ENCODE data around the gene CILP2. TPM values are rescaled to one million over a fixed set of nuclear protein-coding genes. Genes with fewer than 3 reads are reported as not detected.

CILP2 gene
- polyA plus RNA-seq, 1 of the 3 experiments (the other 2 are of a cell fraction), result 1.9 TPM

GRCh38 chr19:19502808-19503602, 35.1 kb upstream of the CILP2 start:
- DNase-seq, result no peak
- WGBS (ENCODE audit: low lambda C conversion rate), result 93% methylated on average over 17 of the region's 18 CpGs
- H3K27ac ChIP-seq (ENCODE audit: low read depth in 2 of 2, low read length in 1 of 2), result no peak overlapping the region
- H4K20me1 ChIP-seq (ENCODE audit: insufficient read depth), result no peaks in the 10 kb centered on the region
- H3K9me2 ChIP-seq, result no peaks in the 10 kb centered on the region
- no peak overlapping the region for H3K9ac ChIP-seq
- no peak overlapping the region for H3K4me2 ChIP-seq
- no peaks in the 10 kb centered on the region for H3K27me3 ChIP-seq (ENCODE audit: insufficient read depth)
- peaks cover 9 to 75% of the 10 kb centered on the region in 2 experiments for H3K36me3 ChIP-seq (replicated peaks in 1 of 2; ENCODE audit: control insufficient read depth in 1 of 2, insufficient read depth in 2 of 2, low read length in 1 of 2)
- no peaks in the 10 kb centered on the region for H3K9me3 ChIP-seq
- CTCF ChIA-PET, result no interaction called here
- no peaks in the 10 kb centered on the region for H3F3A ChIP-seq (replicated peaks; ENCODE audit: insufficient read depth)
- no peak overlapping the region for H2AFZ ChIP-seq (ENCODE audit: low read depth)
- POLR2A ChIA-PET, result no interaction called here
- H3K4me1 ChIP-seq (ENCODE audit: control insufficient read depth in 1 of 2, insufficient read depth in 2 of 2, low read depth in 1 of 2, low read length in 1 of 2), result no peaks in the 10 kb centered on the region
- H3K79me2 ChIP-seq (ENCODE audit: insufficient read depth), result no peaks in the 10 kb centered on the region
- H3K4me3 ChIP-seq (ENCODE audit: low read depth in 2 of 2, low read length in 1 of 2), result no peak overlapping the region
- TF ChIP-seq, protein P1, sequence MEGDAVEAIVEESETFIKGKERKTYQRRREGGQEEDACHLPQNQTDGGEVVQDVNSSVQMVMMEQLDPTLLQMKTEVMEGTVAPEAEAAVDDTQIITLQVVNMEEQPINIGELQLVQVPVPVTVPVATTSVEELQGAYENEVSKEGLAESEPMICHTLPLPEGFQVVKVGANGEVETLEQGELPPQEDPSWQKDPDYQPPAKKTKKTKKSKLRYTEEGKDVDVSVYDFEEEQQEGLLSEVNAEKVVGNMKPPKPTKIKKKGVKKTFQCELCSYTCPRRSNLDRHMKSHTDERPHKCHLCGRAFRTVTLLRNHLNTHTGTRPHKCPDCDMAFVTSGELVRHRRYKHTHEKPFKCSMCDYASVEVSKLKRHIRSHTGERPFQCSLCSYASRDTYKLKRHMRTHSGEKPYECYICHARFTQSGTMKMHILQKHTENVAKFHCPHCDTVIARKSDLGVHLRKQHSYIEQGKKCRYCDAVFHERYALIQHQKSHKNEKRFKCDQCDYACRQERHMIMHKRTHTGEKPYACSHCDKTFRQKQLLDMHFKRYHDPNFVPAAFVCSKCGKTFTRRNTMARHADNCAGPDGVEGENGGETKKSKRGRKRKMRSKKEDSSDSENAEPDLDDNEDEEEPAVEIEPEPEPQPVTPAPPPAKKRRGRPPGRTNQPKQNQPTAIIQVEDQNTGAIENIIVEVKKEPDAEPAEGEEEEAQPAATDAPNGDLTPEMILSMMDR (IDR thresholded peaks at IDR 0.05), result no peak
- TF ChIP-seq RFX5 (IDR thresholded peaks at IDR 0.05; ENCODE audit: low read length) (no peak), POLR2AphosphoS5 (IDR thresholded peaks at IDR 0.05; ENCODE audit: low read depth, low read length) (no peak), RXRA (IDR thresholded peaks at IDR 0.05; ENCODE audit: borderline replicate concordance, low read depth) (no peak), RAD21 (IDR thresholded peaks at IDR 0.05; ENCODE audit: low read length) (no peak), EZH2phosphoT487 (IDR thresholded peaks at IDR 0.05; ENCODE audit: borderline replicate concordance, low read depth) (no peak), YY1 (IDR thresholded peaks at IDR 0.05; ENCODE audit: low read depth) (no peak), NFIC (IDR thresholded peaks at IDR 0.05; ENCODE audit: borderline replicate concordance) (no peak), MXI1 (IDR thresholded peaks at IDR 0.05; ENCODE audit: low read depth, low read length) (no peak), FOXM1 (IDR thresholded peaks at IDR 0.05; ENCODE audit: low read depth) (no peak), MEF2A (IDR thresholded peaks at IDR 0.05; ENCODE audit: borderline replicate concordance, low read depth) (no peak)
- TF ChIP-seq, protein P2, sequence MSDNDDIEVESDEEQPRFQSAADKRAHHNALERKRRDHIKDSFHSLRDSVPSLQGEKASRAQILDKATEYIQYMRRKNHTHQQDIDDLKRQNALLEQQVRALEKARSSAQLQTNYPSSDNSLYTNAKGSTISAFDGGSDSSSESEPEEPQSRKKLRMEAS (IDR thresholded peaks at IDR 0.05; ENCODE audit: low read depth), result no peak

DNA sequence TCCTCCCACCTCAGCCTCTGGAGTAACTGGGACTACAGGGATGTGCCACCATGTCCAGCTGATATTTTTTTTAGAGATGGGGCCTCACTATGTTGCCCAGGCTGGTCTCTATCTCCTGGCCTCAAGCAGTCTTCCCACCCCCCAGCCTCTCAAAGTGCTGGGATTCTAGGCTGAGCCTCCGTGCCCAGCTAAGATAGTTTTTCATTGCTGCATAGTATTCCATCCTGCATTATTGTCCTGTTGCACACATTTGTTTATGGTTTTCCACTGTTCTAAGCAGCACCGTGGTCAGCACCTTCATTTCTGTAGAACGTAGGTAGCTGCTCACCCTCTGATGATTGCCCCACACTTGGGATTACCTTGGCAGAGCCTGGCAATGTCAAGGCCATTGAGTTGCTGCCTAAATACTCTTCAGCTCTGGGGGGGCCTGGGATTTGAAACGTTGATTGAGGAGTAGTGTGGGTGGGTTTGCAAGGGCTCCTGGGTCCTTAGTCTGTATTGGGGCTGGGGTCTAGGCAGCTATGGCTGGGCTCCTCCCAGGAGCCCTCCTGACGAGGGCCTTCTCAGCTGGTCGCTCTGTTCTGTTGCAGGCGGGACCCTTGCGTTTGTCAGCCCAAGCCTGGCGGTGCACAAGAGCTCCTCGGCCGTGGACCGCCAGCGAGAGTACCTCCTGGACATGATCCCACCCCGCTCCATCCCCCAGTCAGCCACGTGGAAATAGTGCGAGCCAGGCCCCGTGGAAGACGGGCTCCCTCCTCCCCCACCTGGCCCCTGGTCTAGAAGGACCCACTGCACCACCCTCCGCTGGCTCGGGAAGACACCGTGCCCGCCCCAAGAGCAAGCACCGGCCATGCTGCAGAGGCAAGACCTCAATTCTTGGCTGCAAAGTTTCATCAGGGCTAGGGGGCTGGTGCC, 33.1 kb upstream of the CILP2 start:
- 91% methylated on average over 14 of the region's 23 CpGs for WGBS (ENCODE audit: low lambda C conversion rate)
- no peak for DNase-seq
- Histone ChIP-seq H3K79me2 (ENCODE audit: insufficient read depth) (no peaks in the 10 kb centered on the region), H3K9ac (no peak overlapping the region), H3K27ac (ENCODE audit: low read depth in 2 of 2, low read length in 1 of 2) (no peak overlapping the region), H3K36me3 (replicated peaks in 1 of 2; ENCODE audit: control insufficient read depth in 1 of 2, insufficient read depth in 2 of 2, low read length in 1 of 2) (peaks cover 14 to 64% of the 10 kb centered on the region in 2 experiments), H3K27me3 (ENCODE audit: insufficient read depth) (no peaks in the 10 kb centered on the region), H3K4me3 (ENCODE audit: low read depth in 2 of 2, low read length in 1 of 2) (no peak overlapping the region), H3F3A (replicated peaks; ENCODE audit: insufficient read depth) (no peaks in the 10 kb centered on the region), H3K4me2 (no peak overlapping the region), H3K9me3 (no peaks in the 10 kb centered on the region), H4K20me1 (ENCODE audit: insufficient read depth) (no peaks in the 10 kb centered on the region), H2AFZ (ENCODE audit: low read depth) (no peak overlapping the region), H3K9me2 (no peaks in the 10 kb centered on the region), H3K4me1 (ENCODE audit: control insufficient read depth in 1 of 2, insufficient read depth in 2 of 2, low read depth in 1 of 2, low read length in 1 of 2) (no peaks in the 10 kb centered on the region)
- POLR2A ChIA-PET, result interaction anchor here (1.3 kb wide), 1 partner anchor 11 kb away, joined by 5 read pairs; the partner anchor contains the start of gene NDUFA13
- CTCF ChIA-PET, result interaction anchor here (0.9 to 1.7 kb wide), 2 partner anchors 12 to 15 kb away, joined by 3 to 9 read pairs; no protein-coding TSS in a partner anchor
- TF ChIP-seq NRF1 (IDR thresholded peaks at IDR 0.05; ENCODE audit: low read depth, low read length) (no peak), YY1 (IDR thresholded peaks at IDR 0.05; ENCODE audit: low read depth) (no peak), SMC3 (IDR thresholded peaks at IDR 0.05; ENCODE audit: low read depth, low read length) (no peak), FOXM1 (IDR thresholded peaks at IDR 0.05; ENCODE audit: low read depth) (no peak), EP300 (IDR thresholded peaks at IDR 0.05; ENCODE audit: borderline replicate concordance in 1 of 2, low read depth in 1 of 2, low read length in 1 of 2) (no peak), RAD21 (IDR thresholded peaks at IDR 0.05; ENCODE audit: low read length) (no peak), ZBTB33 (IDR thresholded peaks at IDR 0.05; ENCODE audit: borderline replicate concordance, low read depth) (no peak), JUND (IDR thresholded peaks at IDR 0.05) (no peak), EZH2phosphoT487 (IDR thresholded peaks at IDR 0.05; ENCODE audit: borderline replicate concordance, low read depth) (no peak), RCOR1 (IDR thresholded peaks at IDR 0.05; ENCODE audit: low read length) (no peak), GATA2 (CRISPR knock-in tag; IDR thresholded peaks at IDR 0.05) (no peak), GABPA (IDR thresholded peaks at IDR 0.05; ENCODE audit: low read depth) (no peak), TCF12 (IDR thresholded peaks at IDR 0.05) (no peak)
- TF ChIP-seq, protein P2 (IDR thresholded peaks at IDR 0.05; ENCODE audit: low read depth), result no peak
